ENCODE measurements around the gene KIF1C.
"Not testable (repeated sequence)": the region's sequence is repeated elsewhere in the genome, so short reads cannot be mapped to it uniquely, and the experiment has no call there.

KIF1C gene

DNA sequence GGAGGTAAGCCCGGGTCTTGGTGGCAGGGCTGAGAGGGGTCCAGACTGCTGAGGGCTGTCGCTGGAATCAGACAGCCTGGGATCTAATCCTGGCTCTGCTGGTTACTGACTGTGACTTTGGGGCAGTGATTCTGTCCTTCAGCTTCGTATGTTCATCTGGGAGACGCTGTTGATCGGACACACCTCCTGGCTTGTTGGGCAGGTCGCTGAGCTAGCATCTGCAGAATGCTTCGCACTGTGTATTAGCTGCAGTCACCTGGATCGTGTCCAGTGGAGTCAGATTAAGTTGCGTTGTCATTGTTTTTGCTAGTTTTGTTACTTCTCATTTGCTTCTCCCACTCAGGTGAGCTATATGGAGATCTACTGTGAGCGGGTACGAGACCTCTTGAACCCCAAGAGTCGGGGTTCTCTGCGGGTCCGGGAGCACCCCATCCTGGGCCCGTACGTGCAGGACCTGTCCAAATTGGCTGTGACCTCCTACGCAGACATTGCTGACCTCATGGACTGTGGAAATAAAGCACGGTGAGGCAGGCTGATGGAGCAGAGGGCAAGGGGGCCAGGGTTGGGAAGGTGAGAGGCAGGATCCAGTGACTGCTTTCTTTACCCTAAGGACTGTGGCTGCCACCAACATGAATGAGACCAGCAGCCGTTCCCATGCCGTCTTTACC is 4.5 kb downstream of the KIF1C start:
- DNase-seq: peak; percentile 37

DNA sequence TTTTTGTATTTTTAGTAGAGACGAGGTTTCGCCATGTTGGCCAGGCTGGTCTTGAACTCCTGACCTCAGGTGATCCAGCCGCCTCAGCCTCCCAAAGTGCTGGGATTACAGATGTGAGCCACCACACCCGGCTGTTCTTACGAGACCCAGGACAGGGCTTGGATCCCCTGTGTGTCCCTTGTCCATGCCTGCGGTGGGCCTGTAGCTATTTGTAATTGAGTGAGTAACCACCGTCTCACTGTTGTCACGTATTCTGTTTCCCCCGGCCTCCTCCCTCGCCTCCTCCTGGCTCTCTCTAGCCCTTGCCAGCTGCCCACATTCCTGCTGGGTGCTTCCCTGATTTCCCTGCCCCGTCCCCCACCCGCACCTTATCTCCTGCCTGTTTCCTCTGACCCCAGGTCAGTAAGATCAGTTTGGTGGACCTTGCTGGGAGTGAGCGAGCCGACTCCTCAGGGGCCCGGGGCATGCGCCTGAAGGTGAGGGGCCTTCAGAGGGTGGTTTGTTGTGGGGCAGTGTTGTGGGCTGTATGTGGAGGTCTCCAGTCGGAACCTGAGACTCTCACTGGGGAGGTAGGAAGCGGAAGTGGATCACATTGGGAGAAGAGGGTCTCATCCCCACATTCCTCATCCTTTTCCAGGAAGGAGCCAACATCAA is 5.6 kb downstream of the KIF1C start:
- DNase-seq: peak; percentile 51

DNA sequence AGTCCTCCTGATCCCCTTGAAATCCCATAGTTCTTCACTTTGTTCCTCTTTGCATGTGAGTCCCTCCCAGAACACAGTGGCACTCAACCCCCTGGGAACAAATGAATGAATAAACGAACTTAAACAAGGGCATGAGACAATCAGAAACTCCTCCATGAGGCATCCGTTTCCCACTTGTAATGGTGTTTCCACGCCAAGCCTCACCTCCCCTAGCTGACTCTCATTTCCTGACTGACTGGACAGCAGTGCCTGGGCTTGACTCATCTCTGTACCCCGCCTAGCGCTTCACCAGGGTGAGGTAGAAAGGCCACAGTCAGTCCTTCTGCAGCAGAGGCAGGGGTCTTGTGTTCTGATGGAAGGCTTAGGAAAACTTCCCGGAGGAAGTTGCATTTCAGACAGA is 14.2 kb downstream of the KIF1C start:
- DNase-seq: no peak

DNA sequence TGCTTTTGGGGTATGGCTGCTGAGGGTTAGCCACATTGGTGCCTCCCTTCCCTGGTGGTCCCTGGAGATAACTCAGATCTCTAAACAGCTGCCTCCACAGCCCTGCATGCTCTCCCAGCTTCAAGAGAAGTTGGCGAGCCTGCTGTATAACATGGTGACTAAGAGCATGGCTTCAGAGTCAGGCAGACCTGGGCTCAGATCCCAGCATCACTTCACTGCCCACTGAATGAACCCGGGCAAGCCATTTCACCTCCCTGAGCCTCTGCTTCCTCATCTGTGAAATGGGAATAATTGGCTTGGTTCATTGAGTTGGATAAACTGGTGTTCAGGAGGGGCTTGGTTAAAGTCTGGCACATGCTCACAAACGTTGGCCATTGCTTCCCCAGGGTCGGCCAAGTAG is 16.6 kb downstream of the KIF1C start:
- no peak for DNase-seq

DNA sequence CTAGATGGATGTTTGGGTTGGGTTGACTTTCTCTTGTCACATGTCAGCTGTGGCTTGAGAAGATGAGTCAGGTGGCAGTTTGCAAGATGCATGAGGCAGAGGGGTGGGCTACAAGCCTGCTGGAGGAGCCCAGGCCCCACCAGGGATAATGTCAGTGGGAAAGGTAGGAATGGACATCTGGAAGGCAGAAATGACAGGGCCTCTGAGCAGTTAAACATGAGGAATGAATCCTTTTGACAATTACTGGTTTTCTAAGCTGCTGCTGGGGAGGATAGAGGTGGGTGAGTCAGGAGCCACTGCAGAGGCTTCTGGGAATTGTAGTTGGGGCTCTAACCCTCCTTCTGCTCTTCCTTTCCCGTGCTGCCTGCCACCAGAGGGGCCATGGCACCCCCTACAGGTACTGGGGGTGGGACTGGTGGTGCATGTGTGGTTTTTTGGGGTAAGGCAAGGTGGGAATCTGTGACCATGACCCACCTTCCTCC is 21.8 kb downstream of the KIF1C start:
- DNase-seq: no peak

DNA sequence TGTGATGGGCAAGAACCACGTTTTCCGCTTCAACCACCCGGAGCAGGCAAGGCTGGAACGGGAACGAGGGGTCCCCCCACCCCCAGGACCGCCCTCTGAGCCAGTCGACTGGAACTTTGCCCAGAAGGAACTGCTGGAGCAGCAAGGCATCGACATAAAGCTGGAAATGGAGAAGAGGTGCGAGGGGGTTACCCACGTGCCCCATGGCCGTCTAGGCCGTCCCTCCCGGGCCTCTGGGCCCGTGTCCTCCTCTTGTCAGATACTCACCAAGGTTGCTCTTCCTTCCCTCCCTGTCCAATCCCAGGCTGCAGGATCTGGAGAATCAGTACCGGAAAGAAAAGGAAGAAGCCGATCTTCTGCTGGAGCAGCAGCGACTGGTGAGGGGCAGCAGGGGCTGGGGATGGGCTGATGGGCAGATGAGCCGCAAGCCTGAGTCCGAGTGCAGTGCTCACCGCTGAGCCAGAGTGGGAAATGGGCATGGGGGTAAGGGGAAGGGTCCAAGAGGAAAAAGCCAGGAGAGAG is 22.8 kb downstream of the KIF1C start:
- no peak for DNase-seq

DNA sequence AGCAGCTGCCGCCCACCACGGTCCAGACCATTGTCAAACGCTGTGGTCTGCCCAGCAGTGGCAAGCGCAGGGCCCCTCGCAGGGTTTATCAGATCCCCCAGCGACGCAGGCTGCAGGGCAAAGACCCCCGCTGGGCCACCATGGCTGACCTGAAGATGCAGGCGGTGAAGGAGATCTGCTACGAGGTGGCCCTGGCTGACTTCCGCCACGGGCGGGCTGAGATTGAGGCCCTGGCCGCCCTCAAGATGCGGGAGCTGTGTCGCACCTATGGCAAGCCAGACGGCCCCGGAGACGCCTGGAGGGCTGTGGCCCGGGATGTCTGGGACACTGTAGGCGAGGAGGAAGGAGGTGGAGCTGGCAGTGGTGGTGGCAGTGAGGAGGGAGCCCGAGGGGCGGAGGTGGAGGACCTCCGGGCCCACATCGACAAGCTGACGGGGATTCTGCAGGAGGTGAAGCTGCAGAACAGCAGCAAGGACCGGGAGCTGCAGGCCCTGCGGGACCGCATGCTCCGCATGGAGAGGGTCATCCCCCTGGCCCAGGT is 24.5 kb downstream of the KIF1C start:
- no peak for DNase-seq

DNA sequence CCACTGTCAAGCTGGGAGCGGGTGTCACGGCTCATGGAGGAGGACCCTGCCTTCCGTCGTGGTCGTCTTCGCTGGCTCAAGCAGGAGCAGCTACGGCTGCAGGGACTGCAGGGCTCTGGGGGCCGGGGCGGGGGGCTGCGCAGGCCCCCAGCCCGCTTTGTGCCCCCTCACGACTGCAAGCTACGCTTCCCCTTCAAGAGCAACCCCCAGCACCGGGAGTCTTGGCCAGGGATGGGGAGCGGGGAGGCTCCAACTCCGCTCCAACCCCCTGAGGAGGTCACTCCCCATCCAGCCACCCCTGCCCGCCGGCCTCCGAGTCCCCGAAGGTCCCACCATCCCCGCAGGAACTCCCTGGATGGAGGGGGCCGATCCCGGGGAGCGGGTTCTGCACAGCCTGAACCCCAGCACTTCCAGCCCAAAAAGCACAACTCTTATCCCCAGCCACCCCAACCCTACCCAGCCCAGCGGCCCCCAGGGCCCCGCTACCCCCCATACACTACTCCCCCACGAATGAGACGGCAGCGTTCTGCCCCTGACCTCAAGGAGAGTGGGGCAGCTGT is 25.9 kb downstream of the KIF1C start:
- DNase-seq: peak; percentile 52

DNA sequence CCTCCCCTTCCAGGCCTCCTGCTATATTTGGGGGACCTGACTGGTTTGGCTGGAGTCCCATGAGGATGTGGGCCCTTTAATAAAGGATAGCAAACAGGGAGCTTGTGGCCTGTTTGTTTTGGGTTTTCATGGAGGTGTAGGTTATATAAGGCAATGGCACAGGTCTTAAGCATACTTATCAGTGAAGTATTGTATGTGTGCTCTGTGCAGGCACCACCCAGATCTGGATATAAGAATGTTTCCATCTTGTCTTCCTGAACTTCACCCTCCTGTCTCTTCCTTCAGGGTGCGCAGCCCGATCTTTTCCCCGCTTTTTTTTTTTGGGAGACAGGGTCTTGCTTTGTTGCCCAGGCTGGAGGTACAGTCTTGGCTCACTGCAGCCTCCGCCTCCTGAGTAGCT is 26.9 kb downstream of the KIF1C start:
- peak; percentile 19 for DNase-seq

DNA sequence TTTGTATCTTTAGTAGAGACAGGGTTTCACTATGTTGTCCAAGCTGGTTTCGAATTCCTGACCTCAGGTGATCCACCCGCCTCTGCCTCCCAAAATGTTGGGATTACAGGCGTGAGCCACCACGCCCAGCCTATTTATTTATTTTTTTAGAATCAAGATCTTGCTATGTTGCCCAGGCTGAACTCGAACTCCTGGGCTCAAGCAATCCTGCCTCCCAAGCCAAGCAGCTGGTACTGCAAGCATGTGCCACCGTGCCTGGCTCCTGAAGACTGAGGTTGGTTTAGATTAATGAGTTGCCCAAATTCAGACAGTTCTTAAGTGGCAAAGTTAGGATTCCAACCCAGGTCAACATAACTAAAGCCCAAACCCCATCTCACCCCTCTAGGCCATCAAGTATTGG is 29.5 kb downstream of the KIF1C start:
- DNase-seq: peak; percentile 43

DNA sequence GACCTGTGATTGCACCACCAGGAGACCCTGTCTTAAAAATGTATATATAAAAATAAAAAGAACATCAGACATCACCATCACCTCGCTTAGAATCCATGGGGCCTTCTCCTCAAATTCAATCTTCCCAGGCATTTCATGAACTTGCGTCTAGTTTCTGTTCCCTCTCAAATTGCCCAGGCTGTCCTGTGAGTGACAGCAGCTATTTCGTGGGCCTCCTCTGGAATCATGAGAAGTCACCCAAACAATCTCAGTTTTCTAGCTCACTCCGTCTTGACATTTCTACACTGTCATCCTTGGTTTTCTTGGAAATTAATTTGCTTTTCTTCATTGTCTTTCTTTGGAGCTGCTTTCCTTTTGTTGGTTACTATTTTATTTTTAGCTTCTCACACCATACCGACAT is 30.2 kb downstream of the KIF1C start:
- DNase-seq: no peak

DNA sequence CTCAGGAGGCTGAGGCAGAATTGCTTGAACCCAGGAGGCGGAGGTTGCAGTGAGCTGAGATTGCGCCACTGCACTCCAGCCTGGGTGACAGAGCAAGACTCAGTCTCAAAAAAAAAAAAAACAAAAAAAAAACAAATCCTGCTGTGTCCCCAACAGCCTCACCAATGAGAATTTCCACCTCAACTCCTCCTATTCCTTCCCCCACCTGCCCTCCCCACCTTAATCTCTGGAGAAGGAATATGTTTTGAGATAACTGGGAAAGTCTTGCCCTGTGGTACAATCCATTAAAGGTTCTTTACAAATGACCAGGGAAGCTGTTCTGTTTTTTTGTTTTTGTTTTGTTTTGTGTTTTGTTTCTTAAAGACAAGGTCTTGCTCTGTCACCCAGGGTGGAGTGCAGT is 32.4 kb downstream of the KIF1C start:
- DNase-seq: not testable (repeated sequence)

DNA sequence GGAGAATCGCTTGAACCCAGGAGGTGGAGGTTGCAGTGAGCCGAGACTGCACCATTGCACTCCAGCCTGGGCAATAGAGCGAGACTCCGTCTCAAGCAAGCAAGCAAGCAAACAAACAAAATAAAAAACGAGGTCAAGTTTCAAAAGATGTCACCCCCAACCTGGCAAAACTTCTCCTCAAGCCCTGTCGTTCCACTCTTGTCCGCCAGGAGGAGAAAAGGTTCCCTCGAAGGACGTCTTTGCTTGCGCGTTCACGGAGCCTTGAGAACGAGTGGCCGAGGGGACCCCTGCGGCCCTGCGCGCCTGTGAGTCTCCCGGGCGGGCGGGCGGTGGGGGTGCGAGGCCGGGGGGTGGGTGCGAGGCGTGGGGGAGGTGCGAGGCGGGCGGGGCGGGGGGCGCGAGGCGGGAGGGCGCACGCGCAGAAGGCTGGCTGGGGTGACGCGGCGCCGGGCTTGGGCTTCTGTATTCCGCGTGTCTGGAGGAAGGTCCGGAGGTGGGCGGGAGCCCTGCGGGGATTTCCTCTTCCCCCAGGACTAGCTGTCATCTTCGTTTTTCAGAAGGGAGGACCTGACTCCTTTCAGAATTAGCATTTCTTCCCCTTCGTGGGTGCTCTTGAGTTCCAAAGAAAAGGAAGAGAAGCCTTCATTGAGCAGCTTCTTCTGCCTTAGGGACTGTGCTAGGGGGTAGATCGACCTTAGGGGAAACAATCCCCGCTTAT is 33.8 kb downstream of the KIF1C start:
- DNase-seq: peak; percentile 96

DNA sequence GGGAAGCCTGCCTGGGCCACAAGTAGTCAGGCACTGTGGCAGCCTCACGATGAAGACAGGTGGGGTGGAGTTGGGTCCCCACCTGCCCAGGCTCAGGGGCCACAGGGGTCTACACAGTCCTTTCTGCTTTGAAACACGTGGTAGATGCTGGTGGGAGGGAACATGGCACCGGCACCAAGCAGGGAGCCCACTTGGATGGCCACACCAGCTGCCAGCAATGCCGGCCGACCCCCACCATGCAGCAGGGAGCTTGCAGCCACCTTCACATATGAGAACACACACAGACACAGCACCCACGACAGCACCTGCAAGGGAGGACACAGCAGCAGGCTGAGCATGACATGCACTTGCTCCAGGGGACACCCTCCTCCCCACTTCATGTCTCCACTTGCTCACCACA is 35.1 kb downstream of the KIF1C start:
- DNase-seq: no peak

DNA sequence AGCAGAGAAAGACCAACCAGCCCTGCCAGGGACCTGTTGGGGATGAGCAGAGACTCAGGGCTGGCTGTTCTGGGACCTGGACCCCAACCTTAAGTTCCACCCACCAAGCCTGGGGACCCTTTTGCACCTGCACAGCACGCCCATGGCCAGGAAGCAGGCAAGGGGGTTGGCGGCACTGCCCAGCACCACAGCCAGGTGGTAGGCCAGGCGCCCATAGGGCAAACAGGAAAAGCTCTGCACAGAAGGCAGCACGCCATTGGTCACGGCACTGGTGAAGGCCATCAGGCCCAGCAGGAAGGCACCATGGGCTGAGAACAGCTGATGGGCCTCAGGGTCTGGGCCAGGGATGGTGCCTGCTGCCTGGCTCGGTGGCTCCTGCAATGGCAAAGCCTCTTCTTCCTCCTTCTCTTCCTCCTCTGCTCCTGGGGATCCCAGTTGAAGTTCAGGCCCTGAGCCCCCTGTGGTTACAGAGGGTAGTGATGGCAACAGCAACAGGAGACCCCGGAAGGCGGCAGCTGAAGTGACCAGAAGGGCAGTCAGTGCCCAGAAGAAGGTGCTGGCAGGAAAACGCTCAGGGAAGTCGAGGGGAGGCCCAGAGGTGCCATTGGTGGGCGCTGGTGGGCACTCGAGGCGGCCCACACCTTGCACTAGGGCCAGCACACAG is 35.7 kb downstream of the KIF1C start:
- peak; percentile 56 for DNase-seq

DNA sequence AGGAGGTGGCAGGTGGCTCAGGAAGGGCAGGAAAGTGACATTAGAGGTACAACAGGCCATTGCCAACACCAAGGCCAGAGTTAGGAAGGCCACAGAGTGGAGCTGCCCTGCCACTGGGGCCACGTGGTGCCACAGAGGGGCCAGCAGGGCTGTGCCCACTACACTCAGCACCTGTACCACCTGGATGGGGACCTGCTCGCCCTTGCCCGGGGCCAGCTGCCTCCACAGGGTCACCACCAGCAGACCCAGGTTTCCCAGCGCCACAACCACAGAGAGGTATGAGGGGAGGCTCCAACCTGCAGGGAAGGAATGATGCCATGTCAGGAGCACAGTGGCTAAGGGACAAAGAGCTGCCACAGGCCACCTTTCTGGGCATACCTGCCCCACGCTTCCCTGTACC is 36.3 kb downstream of the KIF1C start:
- peak; percentile 50 for DNase-seq

DNA sequence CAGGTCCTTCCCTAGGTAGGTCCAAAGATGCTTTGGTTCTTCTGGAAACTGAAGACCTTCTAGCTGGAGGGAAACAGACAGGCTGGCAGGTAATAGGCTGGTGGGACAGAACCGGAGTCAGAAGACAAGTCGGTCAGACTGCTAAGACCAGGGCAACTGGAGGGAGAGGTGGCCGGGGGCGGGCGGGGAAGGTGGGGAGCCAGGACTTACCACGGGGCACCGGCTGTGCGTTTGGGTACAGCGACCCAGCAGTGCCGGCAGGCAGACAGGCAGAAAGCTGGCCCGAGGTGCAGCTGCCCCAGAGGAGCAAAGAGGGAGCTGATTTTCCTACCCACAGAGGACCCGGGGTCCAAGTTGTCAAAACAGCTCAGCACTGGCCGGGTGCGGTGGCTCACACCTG is 36.9 kb downstream of the KIF1C start:
- DNase-seq: peak; percentile 52

DNA sequence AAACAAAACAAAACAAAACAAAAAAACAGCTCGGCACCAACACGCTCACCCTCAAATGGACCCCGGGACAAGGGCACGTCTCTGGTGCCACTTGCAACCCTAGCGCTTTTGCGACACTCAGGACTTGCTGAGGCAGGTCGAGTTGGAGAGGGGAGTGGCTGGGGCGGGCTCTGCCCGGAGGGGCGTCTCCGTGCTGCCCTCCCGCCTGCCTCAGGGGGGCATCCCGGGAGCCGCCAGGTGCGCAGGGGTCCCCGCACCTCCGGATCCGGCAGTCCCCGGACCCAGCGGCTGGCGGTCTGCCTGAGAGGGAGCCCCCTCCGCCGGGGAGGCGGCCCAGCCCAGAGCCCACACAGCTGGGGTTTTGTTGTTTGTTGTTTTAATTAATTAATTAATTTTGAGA is 37.6 kb downstream of the KIF1C start, which contains the start of gene SLC52A1:
Gene SLC52A1, minus strand, starts transcription at position 112 of the 400 bp plus-strand sequence. CDS start 820 bp downstream, outside the sequence.
- DNase-seq: peak; percentile 65

DNA sequence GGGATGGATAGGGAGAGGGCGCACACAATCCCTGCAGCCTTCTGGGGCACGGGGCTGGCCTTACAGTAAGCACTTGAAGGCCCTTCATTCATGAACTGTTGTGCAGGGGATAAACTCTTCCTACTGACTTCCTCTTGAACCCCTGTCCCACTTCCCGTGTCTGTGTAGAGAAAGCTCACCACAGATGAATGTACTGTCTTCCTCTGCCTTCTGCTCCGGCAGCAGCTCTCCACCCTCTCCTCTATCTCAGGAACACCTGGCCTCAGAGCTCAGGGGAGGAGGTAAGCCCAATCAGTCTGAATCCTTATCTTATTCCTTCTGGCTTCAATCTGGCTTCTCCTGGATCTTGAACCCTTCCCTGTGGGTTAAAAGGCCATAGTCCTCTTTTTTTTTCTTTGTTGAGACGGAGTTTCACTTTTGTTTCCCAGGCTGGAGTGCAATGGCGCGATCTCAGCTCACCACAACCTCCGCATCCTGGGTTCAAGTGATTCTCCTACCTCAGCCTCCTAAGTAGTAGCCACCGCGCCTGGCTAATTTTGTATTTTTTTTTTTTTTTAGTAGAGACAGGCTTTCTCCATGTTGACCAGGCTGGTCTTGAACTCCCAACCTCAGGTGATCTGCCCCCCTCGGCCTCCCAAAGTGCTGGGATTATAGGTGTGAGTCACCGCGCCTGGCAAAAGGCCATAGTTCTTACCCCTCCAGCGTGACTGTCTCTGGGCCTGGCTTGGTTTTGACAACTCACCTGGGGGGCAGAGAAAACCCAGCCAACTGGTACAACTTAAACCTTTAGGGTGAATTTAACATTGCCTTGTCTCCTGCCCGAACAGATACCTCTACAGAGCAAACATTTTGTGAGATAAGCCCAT is 44.6 kb downstream of the KIF1C start:
- DNase-seq: no peak

DNA sequence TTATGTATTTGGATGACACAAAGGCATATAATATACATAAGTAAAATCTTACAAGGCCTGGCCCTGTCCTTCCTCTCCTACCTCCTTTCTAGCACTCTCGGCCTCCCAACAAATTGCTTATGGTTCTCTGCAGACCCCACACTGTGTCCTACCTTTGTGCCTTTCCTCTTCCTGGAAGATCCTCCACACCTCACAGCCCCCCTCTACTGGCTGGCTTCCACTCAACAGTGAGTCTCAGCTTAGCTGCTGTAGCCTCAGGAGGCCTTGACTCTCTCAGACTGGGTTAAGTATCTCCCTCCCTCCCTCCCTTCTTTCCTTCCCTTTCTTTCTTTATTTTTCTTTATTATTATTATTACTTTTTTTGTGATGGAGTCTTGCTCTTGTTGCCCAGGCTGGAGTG is 45.8 kb downstream of the KIF1C start:
- no peak for DNase-seq

DNA sequence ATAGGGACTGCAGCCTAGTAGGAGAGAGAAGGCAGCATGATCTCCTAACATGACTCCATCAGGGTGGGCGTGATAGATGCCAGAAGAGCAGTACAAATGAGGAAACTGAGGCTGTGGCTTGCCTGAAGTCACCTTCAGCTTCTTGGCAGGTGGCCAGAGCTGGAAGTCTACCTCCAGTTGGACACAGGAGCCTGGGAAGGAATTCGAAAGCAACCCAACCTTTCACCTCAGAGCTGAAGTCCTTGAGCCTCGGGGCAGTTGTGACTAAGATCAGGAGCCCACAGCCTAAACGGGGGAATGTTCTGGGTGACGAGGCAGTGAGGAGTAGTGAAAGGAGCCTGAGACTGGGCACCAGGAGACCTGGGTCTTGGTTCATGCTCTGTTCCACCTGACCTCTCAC is 46.9 kb downstream of the KIF1C start:
- DNase-seq: peak; percentile 71

DNA sequence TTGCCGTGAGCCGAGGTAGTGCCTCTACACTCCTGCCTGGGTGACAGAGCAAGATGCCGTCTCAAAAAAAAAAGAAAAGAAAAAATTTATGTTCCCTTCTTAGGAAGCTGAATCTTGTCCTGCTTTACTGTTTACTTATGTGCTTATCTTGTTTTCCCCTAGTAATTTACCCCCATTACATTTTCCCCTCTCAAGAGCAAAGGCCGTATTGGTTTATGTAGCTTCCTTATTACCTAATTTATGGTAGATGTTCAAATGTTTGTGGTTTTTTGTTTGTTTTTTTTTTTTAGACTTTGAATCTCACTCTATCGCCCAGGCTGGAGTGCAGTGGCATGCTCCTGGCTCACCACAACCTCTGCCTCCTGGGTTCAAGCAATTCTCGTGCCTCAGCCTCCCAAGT is 47.7 kb downstream of the KIF1C start:
- no peak for DNase-seq

All from islet precursor cell (in vitro differentiated cells).